GM12892 (cell line): ENCODE measurements around the gene DENND1A.
"Not testable (repeated sequence)": the region's sequence is repeated elsewhere in the genome, so short reads cannot be mapped to it uniquely, and the experiment has no call there.

Experiments
- DNase-seq: peaks from one replicate; pipeline ENCODE4 v3.0.0; 2011; ENCODE audit not compliant: insufficient read length
- FAIRE-seq: peaks from 2 replicates; lab custom pipeline; 2011; peaks lifted over from hg19 to GRCh38; lab: Jason Lieb, UNC
- POLR2A ChIP-seq: IDR thresholded peaks from 2 replicates; pipeline ENCODE4 v1.6.1; 2011; ENCODE audit warnings: low read depth, low read length, control low read depth
- POLR2AphosphoS5 ChIP-seq: IDR thresholded peaks from 2 replicates; pipeline ENCODE4 v1.6.1; 2011; ENCODE audit warnings: low read depth, low read length, control low read depth
- TAF1 ChIP-seq: IDR thresholded peaks from 2 replicates; pipeline ENCODE4 v1.6.1; 2011; ENCODE audit warnings: low read depth, mild to moderate bottlenecking, control low read depth, low read length, borderline replicate concordance

DENND1A gene

DNA sequence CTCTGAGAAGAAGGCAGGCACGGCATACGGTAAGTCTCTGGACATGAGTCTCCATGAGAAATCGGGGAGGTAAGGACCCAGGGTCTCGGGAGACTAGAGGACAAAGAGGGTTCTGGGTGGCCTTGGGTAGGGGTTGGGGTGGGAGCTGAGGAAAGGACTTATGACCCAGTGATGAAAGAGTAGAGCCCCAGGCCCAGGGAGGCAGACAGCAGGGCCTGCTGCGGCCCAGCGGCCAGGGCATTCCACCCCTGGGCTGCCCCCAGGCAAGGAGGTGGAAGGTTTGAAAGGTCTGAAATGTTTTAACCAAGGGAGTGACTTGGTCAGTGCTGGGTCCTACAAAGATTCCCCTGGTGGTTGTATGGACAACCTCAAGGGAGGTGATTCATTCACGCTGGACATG, 484.8 kb downstream of the DENND1A start:
- FAIRE-seq (no peak), DNase-seq (no peak)
- TF ChIP-seq TAF1 (no peak), POLR2A (no peak), POLR2AphosphoS5 (no peak)

DNA sequence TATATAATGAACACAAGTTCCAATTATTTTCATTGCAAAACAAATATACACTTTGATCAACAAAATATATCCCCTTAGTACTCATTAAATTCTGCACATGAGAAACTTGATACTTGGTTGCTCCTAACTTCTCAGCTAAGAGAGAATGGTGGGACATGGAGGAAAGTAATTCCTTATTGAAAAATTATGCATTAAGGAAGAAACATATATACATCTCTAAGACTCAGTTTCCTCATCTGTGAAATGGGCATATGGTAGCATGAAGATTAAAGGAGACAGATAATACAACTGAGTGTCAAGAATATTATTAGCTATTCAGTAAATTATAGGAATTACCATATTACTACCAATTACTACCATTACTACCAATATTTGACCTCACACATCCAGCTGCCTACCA, 488.2 kb downstream of the DENND1A start:
- DNase-seq (no peak), FAIRE-seq (no peak)
- TF ChIP-seq POLR2A (no peak), POLR2AphosphoS5 (no peak), TAF1 (no peak)

DNA sequence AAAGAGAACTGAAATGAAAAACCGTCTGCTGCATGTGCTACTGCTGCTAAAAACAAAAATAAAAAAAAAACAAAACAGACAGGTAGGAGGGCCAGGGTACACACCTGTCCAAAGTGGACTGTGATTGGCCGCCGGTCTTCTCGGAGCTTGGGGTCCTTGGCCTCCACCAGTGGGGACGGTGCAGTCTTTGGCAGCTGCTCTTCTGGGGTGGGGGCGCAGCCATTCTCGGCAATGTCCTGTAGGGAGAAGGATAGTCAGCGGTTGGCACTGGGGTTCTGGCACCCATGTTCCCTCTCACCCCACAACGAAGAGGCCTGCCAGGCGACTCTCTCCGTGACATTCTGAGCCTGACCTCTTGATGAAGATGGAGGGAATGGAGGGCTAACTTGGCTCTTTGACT, 489.7 kb downstream of the DENND1A start:
- no peak for FAIRE-seq
- TF ChIP-seq TAF1 = no peak
- TF ChIP-seq POLR2A = no peak
- TF ChIP-seq POLR2AphosphoS5 = no peak
- no peak for DNase-seq

DNA sequence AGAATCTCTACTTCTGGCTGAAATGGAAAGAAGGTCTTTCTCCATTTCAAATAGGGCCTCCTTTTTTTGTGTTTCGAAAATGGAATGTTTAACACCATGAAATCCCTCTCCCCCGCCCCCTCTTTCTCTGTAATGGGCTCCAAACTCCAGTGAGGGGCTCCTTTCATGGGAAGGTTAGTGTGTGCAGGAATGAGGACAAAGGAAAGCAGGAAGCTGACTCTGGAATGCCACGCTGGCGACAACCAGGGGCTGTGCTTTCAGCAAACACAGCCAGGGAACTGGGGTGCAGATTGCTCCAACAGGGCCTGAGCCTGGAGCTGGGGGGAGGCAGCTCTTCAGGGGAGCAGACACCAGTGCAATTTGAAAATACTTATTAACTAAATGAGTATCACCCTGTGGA, 491.1 kb downstream of the DENND1A start:
- TF ChIP-seq POLR2AphosphoS5 (no peak), POLR2A (no peak)
- FAIRE-seq = no peak
- no peak for DNase-seq

DNA sequence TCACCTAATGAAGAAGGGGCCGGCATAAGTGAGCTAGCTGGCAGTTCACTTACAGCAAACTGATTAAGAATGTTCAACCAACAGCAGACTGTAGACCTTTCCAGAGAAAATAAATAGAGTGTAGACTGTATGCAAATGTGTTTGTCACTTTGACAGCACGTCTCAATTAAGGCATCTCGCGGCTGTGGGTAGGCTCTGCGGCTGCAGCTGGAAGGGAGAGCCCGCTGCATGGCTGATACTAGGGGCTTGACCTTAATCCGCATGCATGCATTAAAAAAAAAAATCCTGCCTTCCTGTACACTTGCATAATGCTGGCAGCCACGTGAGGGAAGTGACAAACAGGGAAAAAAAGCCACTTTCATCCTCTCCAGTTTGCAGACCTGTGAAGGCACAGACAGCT, 491.6 kb downstream of the DENND1A start:
- FAIRE-seq = no peak
- no peak for DNase-seq
- no peak for TF ChIP-seq POLR2AphosphoS5
- TF ChIP-seq TAF1 = no peak
- no peak for TF ChIP-seq POLR2A

DNA sequence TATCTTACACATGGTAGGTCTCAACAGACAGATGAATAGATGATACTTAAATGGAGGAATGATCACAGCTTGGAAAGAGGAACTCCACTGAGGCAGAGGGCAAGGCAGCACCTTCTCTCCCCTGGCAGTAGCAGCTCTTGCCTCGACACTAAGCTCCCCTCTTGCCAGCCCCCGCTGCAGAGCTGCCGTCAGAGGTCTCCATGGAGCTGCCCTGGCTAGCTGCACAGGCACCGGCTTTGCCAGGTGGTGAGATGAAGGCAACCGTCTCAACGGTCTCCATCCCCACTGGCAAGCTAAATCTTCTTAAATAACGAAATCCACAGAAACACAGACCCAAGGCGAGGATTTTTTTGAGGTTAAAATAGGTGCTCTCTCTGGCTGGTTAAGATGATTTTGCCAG, 492.7 kb downstream of the DENND1A start:
- DNase-seq (no peak), FAIRE-seq (no peak)
- TF ChIP-seq TAF1 = no peak
- TF ChIP-seq POLR2AphosphoS5 = no peak

DNA sequence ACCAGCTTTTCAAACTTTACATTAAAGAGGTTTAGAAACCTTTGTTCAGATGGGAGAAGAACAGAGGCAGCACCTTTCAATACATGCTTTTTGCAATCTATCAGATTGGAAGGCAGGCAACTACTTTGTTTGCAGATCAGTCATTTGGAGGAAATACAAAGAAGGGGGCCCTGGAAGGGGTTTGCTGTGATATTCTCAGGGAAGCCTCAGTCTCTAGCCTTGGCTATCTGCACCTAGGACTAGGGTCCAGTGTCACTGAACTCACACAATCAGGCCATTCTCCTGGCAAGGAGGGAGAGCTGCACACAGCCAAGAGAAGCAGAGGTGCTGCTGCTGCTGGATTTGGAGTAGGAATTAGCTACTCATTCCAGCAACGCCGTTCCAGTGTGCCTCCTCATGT, 494.5 kb downstream of the DENND1A start:
- DNase-seq (no peak), FAIRE-seq (no peak)
- TF ChIP-seq TAF1 (no peak), POLR2A (no peak), POLR2AphosphoS5 (no peak)

DNA sequence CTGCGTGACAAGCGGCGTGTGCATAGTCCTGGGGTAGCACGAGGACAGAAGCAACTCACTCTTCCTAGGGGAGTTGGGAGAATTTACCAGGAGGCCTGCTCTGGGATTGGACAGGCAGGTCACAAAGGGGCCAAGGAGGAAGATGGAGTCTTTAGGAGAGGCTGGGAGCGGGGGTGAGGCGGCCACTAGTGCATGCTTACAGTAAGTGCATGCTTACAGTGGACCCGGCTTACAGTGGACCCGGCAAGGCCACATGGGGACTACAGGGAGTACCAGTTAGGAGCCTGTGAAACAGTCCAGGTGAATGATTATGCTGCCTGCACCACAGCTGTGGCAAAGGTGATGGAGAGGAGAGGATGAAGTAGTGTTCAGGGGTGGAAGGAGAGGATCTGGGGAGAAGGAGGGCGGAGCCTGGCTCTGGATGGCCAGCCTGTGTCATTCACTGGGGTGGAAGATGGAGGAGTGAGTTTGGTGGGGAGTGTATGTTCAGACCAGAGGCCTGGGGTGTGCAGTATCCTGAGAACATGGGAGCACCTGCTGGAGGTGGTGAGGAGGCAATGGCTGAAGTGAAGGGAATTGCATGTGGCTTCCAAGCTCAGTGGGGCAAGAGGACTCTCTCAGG, 495.2 kb downstream of the DENND1A start:
- DNase-seq (no peak), FAIRE-seq (no peak)

DNA sequence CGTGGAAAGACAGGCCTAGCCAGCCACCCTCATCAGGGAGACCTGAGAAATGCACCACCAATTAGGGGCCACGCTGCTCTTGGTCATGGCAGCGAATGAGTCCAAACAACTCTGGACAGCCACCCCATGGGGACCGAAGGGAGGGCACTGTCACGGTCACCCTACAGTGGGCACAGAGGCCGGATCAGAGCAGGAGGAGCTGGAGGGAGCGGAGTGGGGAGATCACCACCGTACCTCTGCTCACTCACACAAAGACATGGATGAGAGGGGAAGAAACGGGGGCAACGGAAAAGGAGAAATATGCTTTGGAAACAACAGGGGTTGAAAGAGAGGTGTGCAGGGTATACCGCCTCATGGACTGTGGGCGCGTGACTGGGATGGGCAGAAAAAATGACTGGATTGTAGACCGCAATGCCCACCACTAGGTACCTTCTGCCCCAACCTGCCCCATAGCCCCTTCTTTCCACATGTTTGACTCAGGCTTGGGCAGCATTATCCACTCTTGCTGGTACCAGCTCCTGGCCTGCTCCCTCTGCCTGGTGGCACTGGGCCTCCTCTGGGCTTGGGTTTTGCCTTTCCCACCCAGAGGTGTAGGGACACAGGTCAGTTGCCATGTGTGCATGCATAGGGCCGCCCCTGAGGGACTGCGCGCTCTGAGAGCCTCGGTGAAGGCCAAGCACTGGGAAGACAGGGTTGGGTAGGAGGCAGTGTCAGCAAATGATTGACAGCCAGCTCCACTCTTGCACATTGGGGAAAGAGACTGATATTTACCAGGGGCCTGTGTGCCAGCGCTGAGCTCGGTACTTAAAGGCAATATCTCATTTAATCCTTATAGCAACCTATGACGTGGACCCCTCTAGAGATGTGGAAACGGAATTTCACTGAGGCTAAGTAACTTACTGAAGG, 497.3 kb downstream of the DENND1A start:
- no peak for DNase-seq
- TF ChIP-seq POLR2A = no peak
- TF ChIP-seq TAF1 = no peak
- TF ChIP-seq POLR2AphosphoS5 = no peak
- no peak for FAIRE-seq

More for the DNA sequence above, 495.2 kb downstream of the DENND1A start:
- no peak for TF ChIP-seq POLR2AphosphoS5
- TF ChIP-seq POLR2A = no peak
- no peak for TF ChIP-seq TAF1

DNA sequence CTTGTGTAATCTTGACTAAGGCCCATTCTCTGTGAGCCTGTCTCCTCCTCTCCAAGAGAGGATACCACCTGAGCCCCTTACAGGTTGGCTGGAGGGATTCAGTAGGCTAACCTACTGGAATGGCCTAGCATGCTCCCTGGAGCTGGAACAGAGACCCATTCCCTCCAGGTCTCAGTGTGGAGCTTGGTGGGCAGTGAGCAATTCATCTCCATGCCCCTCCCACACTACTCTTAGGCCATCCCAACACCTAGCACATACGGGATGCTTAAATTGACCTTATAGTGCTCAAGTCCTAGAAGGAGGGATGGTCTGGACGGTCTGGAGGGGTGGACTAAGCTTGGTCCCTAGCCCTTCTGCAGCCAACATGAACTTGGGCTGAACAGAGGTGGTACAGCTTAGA, 498.3 kb downstream of the DENND1A start:
- TF ChIP-seq POLR2A (no peak), POLR2AphosphoS5 (no peak), TAF1 (no peak)
- FAIRE-seq = no peak

DNA sequence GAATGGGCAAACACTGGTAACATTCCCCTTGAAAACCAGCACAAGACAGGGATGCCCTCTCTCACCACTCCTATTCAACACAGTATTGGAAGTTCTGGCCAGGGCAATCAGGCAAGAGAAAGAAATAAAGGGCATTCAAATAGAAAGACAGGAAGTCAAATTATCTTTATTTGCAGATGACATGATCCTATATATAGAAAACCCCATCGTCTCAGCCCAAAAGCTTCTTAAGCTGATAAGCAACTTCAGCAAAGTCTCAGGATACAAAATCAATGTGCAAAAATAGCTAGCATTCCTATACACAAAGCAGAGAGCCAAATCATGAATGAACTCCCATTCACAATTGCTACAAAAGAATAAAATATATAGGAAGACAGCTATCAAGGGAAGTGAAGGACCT, 501.5 kb downstream of the DENND1A start:
- not testable (repeated sequence) for FAIRE-seq, DNase-seq

More for the DNA sequence above, 498.3 kb downstream of the DENND1A start:
- no peak for DNase-seq

DNA sequence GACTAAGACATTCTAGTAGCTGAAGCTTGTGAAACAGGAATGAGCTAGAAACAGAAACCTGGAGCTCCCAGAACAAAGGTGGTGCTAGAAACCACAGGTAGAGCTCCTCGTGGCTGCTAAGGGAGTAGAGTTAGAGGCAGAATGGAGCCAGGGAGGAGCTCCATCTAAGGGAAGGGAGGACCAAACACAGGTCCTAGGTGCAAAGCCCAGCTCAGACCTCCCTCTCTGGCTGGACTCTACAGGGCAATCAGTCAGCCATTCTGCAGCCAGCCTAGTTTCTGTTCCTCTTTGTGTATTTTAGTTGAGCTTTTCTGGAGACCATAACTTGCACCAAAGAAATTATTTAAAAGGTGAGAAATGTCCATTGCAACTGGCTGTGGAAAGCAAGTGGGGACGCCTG, 503.5 kb downstream of the DENND1A start:
- peak; percentile 44 for FAIRE-seq
- no peak for TF ChIP-seq POLR2AphosphoS5
- TF ChIP-seq TAF1 = no peak
- TF ChIP-seq POLR2A = no peak
- DNase-seq = no peak
